ENCODE data around the gene SEC24B.
"Not testable (repeated sequence)": the region's sequence is repeated elsewhere in the genome, so short reads cannot be mapped to it uniquely, and the experiment has no call there.

The SEC24B gene

GRCh38 chr4:109548655-109549054, 115.0 kb downstream of the SEC24B start:
- no peak overlapping the region for H3K27ac ChIP-seq
- TF ChIP-seq CTCF (IDR thresholded peaks at IDR 0.05) (no peak), ZFX (IDR thresholded peaks at IDR 0.05; ENCODE audit: borderline replicate concordance) (no peak)

GRCh38 chr4:109552237-109552636, 118.6 kb downstream of the SEC24B start:
- no peak overlapping the region for H3K27ac ChIP-seq
- TF ChIP-seq CTCF (IDR thresholded peaks at IDR 0.05) (no peak), ZFX (IDR thresholded peaks at IDR 0.05; ENCODE audit: borderline replicate concordance) (no peak)

DNA sequence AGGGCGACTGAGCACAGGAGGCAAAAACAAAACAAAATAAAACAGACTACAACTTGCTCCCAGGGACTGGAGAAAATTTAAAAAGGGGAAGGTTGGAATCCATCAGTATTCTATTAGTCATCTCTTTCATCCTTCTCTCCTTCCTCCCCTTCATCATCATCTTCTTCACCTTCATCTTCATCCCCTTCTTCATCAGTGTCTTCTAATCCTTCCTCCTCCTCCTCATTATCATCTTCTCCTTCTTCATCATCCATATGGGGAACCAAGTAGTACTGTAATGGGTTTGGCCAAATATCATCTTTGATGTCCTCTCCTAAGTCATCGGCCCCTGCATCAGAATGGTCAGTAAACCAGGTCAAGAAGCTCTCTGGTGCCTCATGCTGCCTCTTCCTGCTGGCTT, 119.5 kb downstream of the SEC24B start:
- no peak overlapping the region for H3K27ac ChIP-seq
- no peak for TF ChIP-seq ZFX (IDR thresholded peaks at IDR 0.05; ENCODE audit: borderline replicate concordance)
- no peak for TF ChIP-seq CTCF (IDR thresholded peaks at IDR 0.05)

DNA sequence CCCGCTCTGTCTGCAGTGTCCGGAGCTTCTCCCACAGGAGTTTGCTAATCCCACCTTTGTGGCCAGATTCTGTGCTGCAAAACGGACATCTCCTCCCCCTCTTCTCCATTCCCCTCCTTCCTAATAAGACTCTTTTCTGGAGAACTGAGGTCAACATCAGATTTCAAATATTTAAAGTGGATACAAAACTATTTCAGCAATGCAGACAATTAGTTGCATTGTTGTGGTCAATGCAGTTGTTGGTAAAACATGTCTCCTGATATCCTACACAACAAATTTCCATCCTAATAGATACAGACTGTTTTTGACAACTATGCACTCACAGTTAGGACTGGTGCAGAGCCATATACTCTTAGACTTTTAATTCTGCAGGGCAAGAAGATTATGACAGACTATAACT, 121.4 kb downstream of the SEC24B start:
- H3K27ac ChIP-seq, result no peak overlapping the region
- no peak for TF ChIP-seq ZFX (IDR thresholded peaks at IDR 0.05; ENCODE audit: borderline replicate concordance)
- TF ChIP-seq CTCF (IDR thresholded peaks at IDR 0.05), result no peak

DNA sequence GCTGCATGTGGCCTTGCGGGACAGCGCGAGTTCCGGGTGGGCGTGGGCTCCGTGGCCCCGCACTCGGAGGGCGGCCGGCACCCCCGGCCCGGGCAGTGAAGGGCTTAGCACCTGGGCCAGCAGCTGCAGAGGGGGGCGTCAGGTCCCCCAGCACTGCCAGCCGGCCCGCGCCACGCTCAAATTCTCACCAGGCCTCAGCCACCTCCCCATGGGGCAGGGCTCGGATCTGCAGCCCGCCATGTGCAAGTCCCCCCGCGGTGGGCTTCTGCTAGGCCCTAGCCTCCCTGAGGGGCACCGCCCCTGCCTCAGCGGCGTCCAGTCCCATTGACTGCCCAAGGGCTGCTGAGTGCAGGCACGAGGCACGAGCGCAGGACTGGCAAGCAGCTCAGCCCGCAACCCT, 123.8 kb downstream of the SEC24B start:
- H3K27ac ChIP-seq, result no peak overlapping the region
- TF ChIP-seq CTCF (IDR thresholded peaks at IDR 0.05) (no peak), ZFX (IDR thresholded peaks at IDR 0.05; ENCODE audit: borderline replicate concordance) (no peak)

GRCh38 chr4:109558095-109558494, 124.5 kb downstream of the SEC24B start:
- H3K27ac ChIP-seq, result not testable (repeated sequence)

- no peak for TF ChIP-seq ZFX (IDR thresholded peaks at IDR 0.05; ENCODE audit: borderline replicate concordance)
- TF ChIP-seq CTCF (IDR thresholded peaks at IDR 0.05), result no peak
- peak overlapping the region; percentile 81 for H3K27ac ChIP-seq
These were observed 126.0 kb downstream of the SEC24B start for GRCh38 chr4:109559625-109559982.

- H3K27ac ChIP-seq, result peak within 1 kb of the TSS; percentile 81
These were observed 126.5 kb downstream of the SEC24B start, which contains the start of gene MCUB for GRCh38 chr4:109559983-109560686. TSS of gene MCUB (plus strand) at chr4:109560246. CDS start at chr4:109560338, 92 bp downstream.

More at GRCh38 chr4:109559983-109560686, 126.5 kb downstream of the SEC24B start, which contains the start of gene MCUB:
- TF ChIP-seq CTCF (IDR thresholded peaks at IDR 0.05) (no peak), ZFX (IDR thresholded peaks at IDR 0.05; ENCODE audit: borderline replicate concordance) (no peak)

Measured in 22Rv1 (cell line).